GM12878 (cell line): ENCODE measurements around the gene KRT82. TPM values are rescaled to one million over a fixed set of nuclear protein-coding genes. Genes with fewer than 3 reads are reported as not detected.
A peak's percentile ranks its signal among the peaks of the same experiment; 100 is the strongest.

Experiments
- ATAC-seq: fragments of 200-7000 bp; cut with Tn5 transposase; 3 replicates; pipeline ENCODE4 v1.9.1; 2020; ENCODE audit warnings: mild to moderate bottlenecking, moderate library complexity
- BruUV-seq: library from RNA; stranded (reverse); fragments of 400-500 nt; replicated peaks from 2 replicates; lab custom pipeline; 2021; lab: Mats Ljungman, UMichigan
- CTCF ChIA-PET: fragments of 300-600 bp; sonication (Branson Sonifier 250); formaldehyde crosslinking; extraction: SDS; loops from one replicate; lab custom pipeline; 2021; ENCODE audit warnings: inconsistent platforms; lab: Yijun Ruan, JAX
- POLR2A ChIA-PET: fragments of 350-600 bp; formaldehyde crosslinking; extraction: SDS; loops from one replicate; lab custom pipeline; 2021; ENCODE audit warnings: inconsistent platforms; lab: Charles Lee
- RAD21 ChIA-PET: fragments of 300-600 bp; sonication (Branson Sonifier 250); formaldehyde crosslinking; loops from one replicate; lab custom pipeline; 2023; ENCODE audit warnings: antibody characterized with exemption; ENCODE audit not compliant: unreplicated experiment; lab: Charles Lee
- SMC1A ChIA-PET: fragments of 300-600 bp; sonication (Branson Sonifier 250); formaldehyde crosslinking; loops from one replicate; lab custom pipeline; 2023; ENCODE audit not compliant: unreplicated experiment, uncharacterized antibody; lab: Charles Lee
- DNase-seq: peaks from one replicate; pipeline ENCODE4 v3.0.0-alpha.2; 2011; ENCODE audit warnings: low read depth, low spot score
- FAIRE-seq: peaks from 3 replicates; lab custom pipeline; 2011; peaks lifted over from hg19 to GRCh38; lab: Jason Lieb, UNC
- H2AFZ ChIP-seq: 2 replicates; pipeline ENCODE4 v1.6.0; 2011; ENCODE audit warnings: low read depth, low read length, control low read depth; ENCODE audit not compliant: control insufficient read depth
- H3K27ac ChIP-seq: 2 replicates; pipeline ENCODE4 v1.5.1; 2011; ENCODE audit warnings: control low read depth; ENCODE audit not compliant: control insufficient read depth, insufficient read depth
- H3K27me3 ChIP-seq, 2 experiments: replicated peaks in 1 of 2; 2 replicates each; pipeline versions ENCODE4 v1.6.0 to v1.6.1; 2011; ENCODE audit warnings: low read length in 1 of 2; ENCODE audit not compliant: control insufficient read depth in 2 of 2, insufficient read depth in 2 of 2
- H3K36me3 ChIP-seq, 2 experiments: 2 replicates each; pipeline ENCODE4 v1.5.1; 2011; ENCODE audit warnings: low read length in 1 of 2; ENCODE audit not compliant: control insufficient read depth in 2 of 2, insufficient read depth in 2 of 2
- H3K4me1 ChIP-seq: 2 replicates; pipeline ENCODE4 v1.6.1; 2011; ENCODE audit warnings: mild to moderate bottlenecking, low read length, moderate library complexity, mixed read lengths; ENCODE audit not compliant: control insufficient read depth, insufficient read depth
- H3K4me2 ChIP-seq: 2 replicates; pipeline ENCODE4 v1.6.0; 2011; ENCODE audit warnings: control low read depth; ENCODE audit not compliant: control insufficient read depth, insufficient read depth
- H3K4me3 ChIP-seq: fragments of 200-600 bp; sonication (generic); 2 replicates; pipeline ENCODE4 v1.5.1; 2016
- H3K79me2 ChIP-seq: 2 replicates; pipeline ENCODE4 v1.6.0; 2011; ENCODE audit warnings: low read length; ENCODE audit not compliant: control insufficient read depth, insufficient read depth
- H3K9ac ChIP-seq: 2 replicates; pipeline ENCODE4 v1.8.0; 2011; ENCODE audit warnings: low read length, control low read depth, mixed read lengths; ENCODE audit not compliant: control insufficient read depth, insufficient read depth
- H3K9me3 ChIP-seq: replicated peaks from 3 replicates; pipeline ENCODE4 v1.5.1; 2011; ENCODE audit warnings: mild to moderate bottlenecking, low read length; ENCODE audit not compliant: control insufficient read depth, insufficient read depth
- H4K20me1 ChIP-seq: 2 replicates; pipeline ENCODE4 v1.6.0; 2011; ENCODE audit not compliant: control insufficient read depth, insufficient read depth
- MTA3 ChIP-seq: IDR thresholded peaks from 2 replicates; pipeline ENCODE4 v1.6.1; 2012; ENCODE audit warnings: low read length, inconsistent platforms, borderline replicate concordance
- NFIC ChIP-seq: IDR thresholded peaks from 2 replicates; pipeline ENCODE4 v1.6.1; 2012; ENCODE audit warnings: low read depth, mild to moderate bottlenecking, inconsistent platforms, low read length, moderate library complexity
- SMAD1 ChIP-seq: fragments of 450-650 bp; IDR thresholded peaks from 2 replicates; pipeline ENCODE4 v1.6.1; 2018; ENCODE audit warnings: mild to moderate bottlenecking, low read depth; ENCODE audit not compliant: partially characterized antibody
- TAF1 ChIP-seq: IDR thresholded peaks from 2 replicates; pipeline ENCODE4 v1.6.1; 2011; ENCODE audit warnings: mild to moderate bottlenecking, low read depth, low read length, borderline replicate concordance
- TARDBP ChIP-seq: IDR thresholded peaks from 2 replicates; pipeline ENCODE4 v1.6.1; 2016; ENCODE audit warnings: borderline replicate concordance
- WGBS: methylation state at CpG from one replicate; pipeline ENCODE4 v1.1.6; 2016; ENCODE audit warnings: low lambda C conversion rate; ENCODE audit not compliant: insufficient replicate concordance, insufficient coverage; ENCODE audit errors: missing lambda C conversion rate; 5-methylcytosine and 5-hydroxymethylcytosine counted together
- in situ Hi-C: fragments of 300-500 bp; cut with MboI; formaldehyde crosslinking; loops from 9 replicates; pipeline ENCODE4 v1.14.3; 2018; ENCODE audit warnings: mixed read lengths
- intact Hi-C: fragments of 100-400 bp; cut with micrococcal nuclease; formaldehyde crosslinking; loops from one replicate; pipeline ENCODE4 v1.14.2; 2022; ENCODE audit not compliant: unreplicated experiment
- polyA plus RNA-seq, 11 experiments: library from polyadenylated mRNA; depleted of rRNA in 4 of 11; unstranded in 6 of 11; stranded (reverse) in 5 of 11; fragments of >200 nt; fragmentation: Nextera tagmentation in 4 of 11; fragmentation: Illumina TruSeq in 1 of 11; extraction: Ambion mirVana in 4 of 11; extraction: Trizol in 1 of 11; gene quantifications; 1 replicate in 1 of 11; 2 replicates in 10 of 11; pipeline versions ENCODE4 v1.2.1 to v1.2.3, GENCODE V29; 2011 to 2016; ENCODE audit warnings: inconsistent platforms in 2 of 11, missing spikeins in 2 of 11, low read depth in 1 of 11
- total RNA-seq, 4 experiments: library from RNA; depleted of rRNA in 3 of 4; stranded (reverse); fragments of >200 nt in 3 of 4; fragmentation: Illumina TruSeq in 1 of 4; extraction: Trizol in 1 of 4; gene quantifications; 2 replicates each; pipeline versions ENCODE4 v1.2.1 to v1.2.3, GENCODE V29; 2013 to 2021
- TF ChIP-seq, protein P1 (sequence below), 3 experiments: IDR thresholded peaks in 2 of 3; conservative IDR thresholded peaks in 1 of 3; 2 replicates each; pipeline ENCODE4 v1.5.1; 2011; ENCODE audit warnings: low read depth in 3 of 3, low read length in 3 of 3, mild to moderate bottlenecking in 3 of 3, control low read depth in 2 of 3, moderate library complexity in 2 of 3, inconsistent platforms in 1 of 3, mixed read lengths in 1 of 3; ENCODE audit not compliant: control insufficient read depth in 2 of 3, insufficient read depth in 1 of 3; ENCODE audit errors: extremely low read depth in 1 of 3

Gene KRT82
- total and polyA plus RNA-seq, 10 of the 15 experiments (the other 5 are each of a cell fraction or from before 2014, with no cell fraction given) = not detected

DNA sequence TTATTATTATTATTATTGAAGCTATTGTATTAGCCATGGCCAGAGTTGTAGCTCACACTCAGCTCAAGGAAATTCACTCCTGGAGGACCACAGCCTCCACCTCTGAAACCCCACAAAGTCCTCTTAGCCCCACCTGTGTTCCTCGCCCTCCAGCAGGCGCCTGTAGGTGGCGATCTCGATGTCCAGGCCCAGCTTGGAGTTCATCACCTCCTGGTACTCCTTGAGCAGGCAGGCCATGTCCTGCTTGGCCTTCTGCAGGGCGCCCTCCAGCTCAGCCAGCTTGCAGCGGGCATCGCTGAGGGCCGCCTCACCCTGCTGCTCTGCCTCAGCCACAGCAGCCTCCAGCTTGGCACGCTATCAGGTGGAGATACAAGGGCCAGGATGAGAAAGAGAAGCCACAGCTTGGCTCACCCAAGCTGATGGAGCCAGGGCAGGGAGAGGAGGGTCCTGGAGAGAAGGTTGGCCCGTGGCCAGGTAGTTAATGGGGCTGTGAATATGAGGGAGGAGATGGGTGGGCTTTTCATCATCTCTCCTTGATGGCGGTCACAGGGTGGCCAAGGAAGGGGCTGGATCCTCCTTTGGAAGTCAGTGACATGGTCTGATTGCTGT is 43.9 kb downstream of the KRT82 start:
- Histone ChIP-seq H3K27ac (no peak overlapping the region), H3K9me3 (no peaks in the 10 kb centered on the region), H2AFZ (no peak overlapping the region), H3K36me3 (no peaks in the 10 kb centered on the region), H3K4me2 (no peak overlapping the region), H3K4me3 (no peak overlapping the region), H3K27me3 (no peaks in the 10 kb centered on the region; a peak in 1 of 4 replicates)
- intact Hi-C loops = no loop called here
- no peak for DNase-seq
- ChIA-PET RAD21 (no interaction called here), SMC1A (no interaction called here)
- ATAC-seq = no peak
- FAIRE-seq = no peak
- no peak for TF ChIP-seq MTA3
- TF ChIP-seq, protein P1, sequence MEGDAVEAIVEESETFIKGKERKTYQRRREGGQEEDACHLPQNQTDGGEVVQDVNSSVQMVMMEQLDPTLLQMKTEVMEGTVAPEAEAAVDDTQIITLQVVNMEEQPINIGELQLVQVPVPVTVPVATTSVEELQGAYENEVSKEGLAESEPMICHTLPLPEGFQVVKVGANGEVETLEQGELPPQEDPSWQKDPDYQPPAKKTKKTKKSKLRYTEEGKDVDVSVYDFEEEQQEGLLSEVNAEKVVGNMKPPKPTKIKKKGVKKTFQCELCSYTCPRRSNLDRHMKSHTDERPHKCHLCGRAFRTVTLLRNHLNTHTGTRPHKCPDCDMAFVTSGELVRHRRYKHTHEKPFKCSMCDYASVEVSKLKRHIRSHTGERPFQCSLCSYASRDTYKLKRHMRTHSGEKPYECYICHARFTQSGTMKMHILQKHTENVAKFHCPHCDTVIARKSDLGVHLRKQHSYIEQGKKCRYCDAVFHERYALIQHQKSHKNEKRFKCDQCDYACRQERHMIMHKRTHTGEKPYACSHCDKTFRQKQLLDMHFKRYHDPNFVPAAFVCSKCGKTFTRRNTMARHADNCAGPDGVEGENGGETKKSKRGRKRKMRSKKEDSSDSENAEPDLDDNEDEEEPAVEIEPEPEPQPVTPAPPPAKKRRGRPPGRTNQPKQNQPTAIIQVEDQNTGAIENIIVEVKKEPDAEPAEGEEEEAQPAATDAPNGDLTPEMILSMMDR (IDR thresholded peaks at IDR 0.05 in 2 of 3, conservative IDR thresholded peaks at IDR 0.05 in 1 of 3; ENCODE audit: control insufficient read depth in 2 of 3, extremely low read depth in 1 of 3, insufficient read depth in 1 of 3, low read depth in 3 of 3, low read length in 3 of 3) = peak; percentile 11 to 40 (median 33); a peak in 4 of 6 replicates
- TF ChIP-seq, all 136 proteins: peak for 1
- Histone ChIP-seq H3K79me2 (no peaks in the 10 kb centered on the region), H3K9ac (no peak overlapping the region), H4K20me1 (no peaks in the 10 kb centered on the region; the same call in 1 of the 2 replicates), H3K4me1 (peaks cover 12% of the 10 kb centered on the region)
- ChIA-PET POLR2A (interaction anchor here (0.5 kb wide), 1 partner anchor 308 kb away, joined by 4 read pairs; no protein-coding TSS in a partner anchor), CTCF (interaction anchor here (0.7 to 2.2 kb wide), 10 partner anchors 10 to 508 kb away, joined by 3 to 21 read pairs (median 4); no protein-coding TSS in a partner anchor)
- WGBS = 43% methylated on average over 11 of the region's 11 CpGs
- BruUV-seq = no TSS peak
- in situ Hi-C loops = no loop called here

DNA sequence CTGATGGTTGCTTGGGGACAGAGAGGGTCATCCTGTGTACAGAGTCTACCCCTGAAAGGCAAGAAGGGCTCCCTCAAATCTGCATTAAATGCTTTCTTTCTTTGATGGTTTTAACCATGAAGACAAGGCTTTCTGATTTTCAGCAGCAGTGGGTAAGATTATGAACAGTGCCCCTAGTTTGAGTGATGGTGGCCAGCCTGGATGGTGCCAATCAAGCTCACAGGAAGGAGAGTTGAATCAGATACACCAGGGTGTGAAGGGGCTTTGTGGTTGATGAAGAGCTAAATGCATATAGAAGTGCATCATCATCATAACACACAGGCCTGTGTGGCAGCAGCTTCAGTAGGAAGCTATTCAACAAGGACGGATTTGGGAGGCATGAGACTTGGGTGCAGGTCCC is 44.6 kb downstream of the KRT82 start:
- no peak for ATAC-seq
- ChIA-PET POLR2A (interaction anchor here (0.5 kb wide), 1 partner anchor 308 kb away, joined by 4 read pairs; no protein-coding TSS in a partner anchor), SMC1A (no interaction called here), RAD21 (no interaction called here), CTCF (interaction anchor here (0.6 to 2.2 kb wide), 11 partner anchors 9 to 509 kb away, joined by 3 to 21 read pairs (median 3); no protein-coding TSS in a partner anchor)
- Histone ChIP-seq H3K27me3 (no peaks in the 10 kb centered on the region; a peak in 1 of 4 replicates), H4K20me1 (no peaks in the 10 kb centered on the region; the same call in 1 of the 2 replicates), H3K4me1 (peaks cover 12% of the 10 kb centered on the region), H2AFZ (no peak overlapping the region), H3K79me2 (no peaks in the 10 kb centered on the region), H3K4me2 (no peak overlapping the region), H3K36me3 (no peaks in the 10 kb centered on the region), H3K9me3 (no peaks in the 10 kb centered on the region), H3K9ac (no peak overlapping the region), H3K4me3 (no peak overlapping the region), H3K27ac (no peak overlapping the region)
- BruUV-seq = no TSS peak
- in situ Hi-C loops (no loop called here), intact Hi-C loops (no loop called here)
- TF ChIP-seq TARDBP (no peak), TAF1 (no peak), SMAD1 (no peak), NFIC (no peak)
- FAIRE-seq = no peak
- no peak for DNase-seq
- WGBS = 71% methylated on average over 1 of the region's 1 CpG
